ENCODE measurements around the gene IFNB1. TPM values are rescaled to one million over a fixed set of nuclear protein-coding genes. Genes with fewer than 3 reads are reported as not detected.

The IFNB1 gene
- polyA plus RNA-seq, 1 of the 3 experiments (the other 2 are of a cell fraction) = not detected

GRCh38 chr9:21081451-21081850 lies 3.7 kb upstream of the IFNB1 start (continued):
- TF ChIP-seq FOXJ3 (CRISPR knock-in tag; IDR thresholded peaks at IDR 0.05) = no peak

GRCh38 chr9:21080793-21081192 lies 3.1 kb upstream of the IFNB1 start:
- Histone ChIP-seq H3K9ac (no peak overlapping the region), H3K79me2 (ENCODE audit: insufficient read depth) (no peaks in the 10 kb centered on the region), H3K9me3 (no peaks in the 10 kb centered on the region), H3K36me3 (replicated peaks in 1 of 2; ENCODE audit: control insufficient read depth in 1 of 2, insufficient read depth in 2 of 2, low read length in 1 of 2) (no peaks in the 10 kb centered on the region), H3K4me3 (ENCODE audit: low read depth in 2 of 2, low read length in 1 of 2) (no peak overlapping the region), H3K27ac (ENCODE audit: low read depth in 2 of 2, low read length in 1 of 2) (no peak overlapping the region), H3F3A (replicated peaks; ENCODE audit: insufficient read depth) (no peaks in the 10 kb centered on the region), H3K9me2 (no peaks in the 10 kb centered on the region), H2AFZ (ENCODE audit: low read depth) (no peak overlapping the region), H4K20me1 (ENCODE audit: insufficient read depth) (no peaks in the 10 kb centered on the region), H3K4me2 (no peak overlapping the region), H3K4me1 (ENCODE audit: control insufficient read depth in 1 of 2, insufficient read depth in 2 of 2, low read depth in 1 of 2, low read length in 1 of 2) (no peaks in the 10 kb centered on the region), H3K27me3 (ENCODE audit: insufficient read depth) (no peaks in the 10 kb centered on the region)
- no peak for TF ChIP-seq JUND (IDR thresholded peaks at IDR 0.05)
- TF ChIP-seq MXI1 (IDR thresholded peaks at IDR 0.05; ENCODE audit: low read depth, low read length) = no peak
- TF ChIP-seq RFX5 (IDR thresholded peaks at IDR 0.05; ENCODE audit: low read length) = no peak
- no peak for TF ChIP-seq NRF1 (IDR thresholded peaks at IDR 0.05; ENCODE audit: low read depth, low read length)
- no peak for TF ChIP-seq FOXM1 (IDR thresholded peaks at IDR 0.05; ENCODE audit: low read depth)
- TF ChIP-seq FOSL2 (IDR thresholded peaks at IDR 0.05; ENCODE audit: borderline replicate concordance, low read depth) = no peak
- no peak for TF ChIP-seq TAF1 (IDR thresholded peaks at IDR 0.05; ENCODE audit: borderline replicate concordance, low read depth, low read length)
- no peak for TF ChIP-seq MEF2A (IDR thresholded peaks at IDR 0.05; ENCODE audit: borderline replicate concordance, low read depth)
- TF ChIP-seq MAX (IDR thresholded peaks at IDR 0.05; ENCODE audit: low read depth) = no peak
- TF ChIP-seq GATA2 (CRISPR knock-in tag; IDR thresholded peaks at IDR 0.05) = no peak
- TF ChIP-seq PBX3 (IDR thresholded peaks at IDR 0.05) = no peak
- no peak for DNase-seq
- 87% methylated on average over 1 of the region's 1 CpG for WGBS (ENCODE audit: low lambda C conversion rate)
- CTCF ChIA-PET = interaction anchor here (1.4 kb wide), 1 partner anchor 30 kb away, joined by 4 read pairs; no protein-coding TSS in a partner anchor
- POLR2A ChIA-PET = no interaction called here

GRCh38 chr9:21078702-21079101 lies 960 bp upstream of the IFNB1 start:
- POLR2A ChIA-PET = no interaction called here
- WGBS (ENCODE audit: low lambda C conversion rate) = 77% methylated on average over 1 of the region's 1 CpG

More at GRCh38 chr9:21078702-21079101, 960 bp upstream of the IFNB1 start:
- DNase-seq = no peak
- no peak overlapping the region for H3K4me3 ChIP-seq (ENCODE audit: low read depth in 2 of 2, low read length in 1 of 2)
- H3K36me3 ChIP-seq (replicated peaks in 1 of 2; ENCODE audit: control insufficient read depth in 1 of 2, insufficient read depth in 2 of 2, low read length in 1 of 2) = no peaks in the 10 kb centered on the region
- H3F3A ChIP-seq (replicated peaks; ENCODE audit: insufficient read depth) = no peaks in the 10 kb centered on the region
- no peak overlapping the region for H3K9ac ChIP-seq
- no peaks in the 10 kb centered on the region for H3K9me3 ChIP-seq
- no peaks in the 10 kb centered on the region for H3K9me2 ChIP-seq
- TF ChIP-seq TAF1 (IDR thresholded peaks at IDR 0.05; ENCODE audit: borderline replicate concordance, low read depth, low read length) = no peak
- TF ChIP-seq EZH2phosphoT487 (IDR thresholded peaks at IDR 0.05; ENCODE audit: borderline replicate concordance, low read depth) = no peak
- no peak for TF ChIP-seq USF2 (IDR thresholded peaks at IDR 0.05; ENCODE audit: borderline replicate concordance, low read depth, low read length)
- no peak for TF ChIP-seq MXI1 (IDR thresholded peaks at IDR 0.05; ENCODE audit: low read depth, low read length)
- TF ChIP-seq RXRA (IDR thresholded peaks at IDR 0.05; ENCODE audit: borderline replicate concordance, low read depth) = no peak
- TF ChIP-seq ZBTB33 (IDR thresholded peaks at IDR 0.05; ENCODE audit: borderline replicate concordance, low read depth) = no peak
- no peak for TF ChIP-seq TCF12 (IDR thresholded peaks at IDR 0.05)
- H2AFZ ChIP-seq (ENCODE audit: low read depth) = no peak overlapping the region
- H3K79me2 ChIP-seq (ENCODE audit: insufficient read depth) = no peaks in the 10 kb centered on the region
- CTCF ChIA-PET = interaction anchor here (1.0 kb wide), 1 partner anchor 9 kb away, joined by 3 read pairs; no protein-coding TSS in a partner anchor
- no peaks in the 10 kb centered on the region for H4K20me1 ChIP-seq (ENCODE audit: insufficient read depth)
- no peaks in the 10 kb centered on the region for H3K4me1 ChIP-seq (ENCODE audit: control insufficient read depth in 1 of 2, insufficient read depth in 2 of 2, low read depth in 1 of 2, low read length in 1 of 2)
- H3K27me3 ChIP-seq (ENCODE audit: insufficient read depth) = no peaks in the 10 kb centered on the region
- no peak overlapping the region for H3K4me2 ChIP-seq
- no peak overlapping the region for H3K27ac ChIP-seq (ENCODE audit: low read depth in 2 of 2, low read length in 1 of 2)
